Stimulated activated CD8-positive, alpha-beta memory T cell treated with anti-CD3 and anti-CD28 coated beads, Interleukin-7, amount 100 ng/mL, for 4 hours (primary cell): ENCODE measurements around the gene CCDC201.
"Not testable (repeated sequence)": the region's sequence is repeated elsewhere in the genome, so short reads cannot be mapped to it uniquely, and the experiment has no call there.

Experiments used
- DNase-seq, 2 donors: peaks; one replicate each; pipeline ENCODE4 v3.0.0-alpha.2; 2020; ENCODE audit warnings: low read depth in 2 of 2

The CCDC201 gene

GRCh38 chr7:45817016-45817415 is 55.9 kb downstream of the CCDC201 start:
- DNase-seq: not testable (repeated sequence)

- not testable (repeated sequence) for DNase-seq
Observed at GRCh38 chr7:45814216-45815118, 58.4 kb downstream of the CCDC201 start.

DNA sequence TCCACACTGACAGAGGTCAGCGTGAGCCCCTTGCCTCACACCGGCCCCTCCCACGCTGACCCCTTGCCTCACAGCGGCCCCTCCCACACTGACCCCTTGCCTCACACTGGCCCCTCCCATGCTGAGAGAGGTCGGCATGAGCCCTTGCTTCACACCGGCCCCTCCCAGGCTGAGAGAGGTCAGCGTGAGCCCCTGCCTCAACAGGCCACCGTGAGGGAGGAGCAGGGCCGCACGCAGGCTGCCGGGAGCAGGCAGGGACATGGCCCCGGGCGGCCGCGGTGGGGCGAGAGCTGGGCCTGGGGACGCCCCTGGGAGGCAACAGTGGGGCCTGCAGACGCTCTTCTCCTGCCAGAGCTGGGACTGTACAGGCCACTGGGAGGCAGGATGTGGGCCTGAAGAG is 59.1 kb downstream of the CCDC201 start:
- not testable (repeated sequence) for DNase-seq

GRCh38 chr7:45812946-45813345 is 59.9 kb downstream of the CCDC201 start:
- no peak for DNase-seq

DNA sequence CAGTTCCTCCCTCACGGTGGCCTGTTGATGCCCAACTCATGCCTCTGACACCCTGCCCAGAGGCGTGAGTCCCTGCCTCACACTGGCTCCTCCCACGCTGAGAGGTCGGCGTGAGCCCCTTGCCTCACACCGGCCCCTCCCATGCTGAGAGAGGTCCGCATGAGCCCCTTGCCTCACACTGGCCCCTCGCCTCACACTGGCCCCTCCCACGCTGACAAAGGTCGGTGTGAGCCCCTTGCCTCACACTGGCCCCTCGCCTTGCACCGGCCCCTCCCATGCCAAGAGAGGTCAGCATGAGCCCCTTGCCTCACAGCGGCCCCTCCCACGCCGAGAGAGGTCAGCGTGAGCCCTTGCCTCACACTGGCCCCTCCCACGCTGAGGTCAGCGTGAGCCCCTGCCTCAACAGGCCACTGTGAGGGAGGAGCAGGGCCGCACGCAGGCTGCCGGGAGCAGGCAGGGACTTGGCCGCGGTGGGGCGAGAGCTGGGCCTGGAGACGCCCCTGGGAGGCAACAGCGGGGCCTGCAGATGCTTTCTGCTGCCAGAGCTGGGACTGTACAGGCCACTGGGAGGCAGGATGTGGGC is 61.1 kb downstream of the CCDC201 start:
- not testable (repeated sequence) for DNase-seq

- DNase-seq: not testable (repeated sequence)
Observed at GRCh38 chr7:45810451-45811005, 62.4 kb downstream of the CCDC201 start.
